Smooth muscle cell (in vitro differentiated cells): ENCODE measurements around the gene GRB2. TPM values are rescaled to one million over a fixed set of nuclear protein-coding genes. Genes with fewer than 3 reads are reported as not detected.

Experiments
- DNase-seq: peaks from one replicate; lab custom pipeline; 2025; ENCODE audit not compliant: unreplicated experiment; lab: John Stamatoyannopoulos, UW
- H2AFZ ChIP-seq: fragments of 200-600 bp; sonication (generic); 2 replicates; pipeline ENCODE4 v1.6.0; 2016; ENCODE audit warnings: antibody characterized with exemption, low read depth, mild to moderate bottlenecking
- H3F3A ChIP-seq: fragments of 200-600 bp; sonication (generic); 2 replicates; pipeline ENCODE4 v1.6.0; 2017; ENCODE audit warnings: antibody characterized with exemption, low read depth
- H3K27ac ChIP-seq: fragments of 200-600 bp; sonication (generic); 2 replicates; pipeline ENCODE4 v1.5.1; 2016; ENCODE audit warnings: low read depth, mild to moderate bottlenecking
- H3K27me3 ChIP-seq: fragments of 200-600 bp; sonication (generic); 2 replicates; pipeline ENCODE4 v1.6.1; 2016; ENCODE audit warnings: low read depth, mild to moderate bottlenecking
- H3K36me3 ChIP-seq: fragments of 200-600 bp; sonication (generic); 2 replicates; pipeline ENCODE4 v1.5.1; 2016; ENCODE audit warnings: low read depth
- H3K4me1 ChIP-seq: fragments of 200-600 bp; sonication (generic); 2 replicates; pipeline ENCODE4 v1.5.1; 2016; ENCODE audit warnings: low read depth
- H3K4me2 ChIP-seq: fragments of 200-600 bp; sonication (generic); 2 replicates; pipeline ENCODE4 v1.6.0; 2016; ENCODE audit warnings: mild to moderate bottlenecking
- H3K4me3 ChIP-seq: fragments of 200-600 bp; sonication (generic); 2 replicates; pipeline ENCODE4 v1.5.1; 2016; ENCODE audit warnings: mild to moderate bottlenecking
- H3K79me2 ChIP-seq: fragments of 200-600 bp; sonication (generic); 2 replicates; pipeline ENCODE4 v1.6.0; 2016; ENCODE audit warnings: low read depth, mild to moderate bottlenecking
- H3K9ac ChIP-seq: fragments of 200-600 bp; sonication (generic); 2 replicates; pipeline ENCODE4 v1.6.0; 2016; ENCODE audit warnings: low read depth
- H3K9me3 ChIP-seq: fragments of 200-600 bp; sonication (generic); replicated peaks from 2 replicates; pipeline ENCODE4 v1.5.1; 2016; ENCODE audit warnings: low read depth
- H4K20me1 ChIP-seq: fragments of 200-600 bp; sonication (generic); 2 replicates; pipeline ENCODE4 v1.6.0; 2016; ENCODE audit warnings: low read depth
- CTCF ChIP-seq: fragments of 200-600 bp; sonication (generic); IDR thresholded peaks from 2 replicates; pipeline ENCODE4 v1.5.1; 2017; ENCODE audit warnings: borderline replicate concordance, mild to moderate bottlenecking, antibody characterized with exemption; ENCODE audit not compliant: insufficient read depth, poor library complexity, severe bottlenecking
- WGBS: methylation state at CpG from one replicate; pipeline ENCODE4 v1.1.7; 2016; ENCODE audit warnings: low lambda C conversion rate; 5-methylcytosine and 5-hydroxymethylcytosine counted together
- polyA plus RNA-seq: library from polyadenylated mRNA; unstranded; fragments of >200 nt; fragmentation: Nextera tagmentation; extraction: Ambion mirVana; gene quantifications from 2 replicates; pipeline ENCODE4 v1.2.1, GENCODE V29; 2016
- total RNA-seq: library from RNA; depleted of rRNA; stranded (reverse); fragments of >200 nt; gene quantifications from 2 replicates; pipeline ENCODE4 v1.2.3, GENCODE V29; 2014

GRB2 gene
- total and polyA plus RNA-seq, 2 experiments from 2014 or later: 62.4 to 80.1 TPM

- no peaks in the 10 kb centered on the region for H3K36me3 ChIP-seq
- H2AFZ ChIP-seq: no peak overlapping the region
- H3K4me3 ChIP-seq: no peak overlapping the region
- TF ChIP-seq CTCF: no peak
- H3K9me3 ChIP-seq: no peaks in the 10 kb centered on the region
- WGBS: 81% methylated on average over 5 of the region's 5 CpGs
- H4K20me1 ChIP-seq: no peaks in the 10 kb centered on the region
- no peak for DNase-seq
- no peaks in the 10 kb centered on the region for H3K79me2 ChIP-seq
- H3K9ac ChIP-seq: no peak overlapping the region
- no peak overlapping the region for H3K4me2 ChIP-seq
- H3F3A ChIP-seq: no peaks in the 10 kb centered on the region
- H3K27ac ChIP-seq: no peak overlapping the region
- H3K4me1 ChIP-seq: no peaks in the 10 kb centered on the region
- H3K27me3 ChIP-seq: peaks cover 3% of the 10 kb centered on the region
Observed at GRCh38 chr17:75418531-75418930, 13.1 kb upstream of the GRB2 start.

DNA sequence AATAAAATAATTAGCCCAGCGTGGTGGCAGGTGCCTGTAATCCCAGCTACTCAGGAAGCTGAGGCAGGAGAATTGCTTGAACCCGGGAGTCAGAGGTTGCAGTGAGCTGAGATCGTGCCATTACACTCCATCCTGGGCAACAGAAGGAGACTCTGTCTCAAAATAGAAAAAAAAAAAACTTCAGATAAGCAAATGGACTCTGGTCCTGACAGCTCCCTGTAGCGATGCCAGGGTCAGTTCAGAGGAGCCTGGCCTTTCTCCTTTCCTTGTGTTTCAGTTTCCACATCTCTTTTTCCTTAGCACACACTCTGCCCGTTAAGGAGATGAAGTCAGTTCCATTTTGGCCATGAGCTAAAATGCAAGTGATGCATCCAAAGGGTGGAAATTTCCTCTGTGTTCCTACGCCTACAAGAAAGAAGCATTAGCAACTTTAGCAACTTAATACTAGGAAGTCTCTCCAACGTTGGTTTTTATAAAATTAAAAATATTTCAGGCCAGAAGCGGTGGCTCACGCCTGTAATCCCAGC, 11.6 kb upstream of the GRB2 start:
- no peak for TF ChIP-seq CTCF
- 75% methylated on average over 9 of the region's 9 CpGs for WGBS
- peaks cover 3% of the 10 kb centered on the region for H3K27me3 ChIP-seq
- H3K79me2 ChIP-seq: no peaks in the 10 kb centered on the region
- H3K4me2 ChIP-seq: no peak overlapping the region
- no peaks in the 10 kb centered on the region for H3K4me1 ChIP-seq
- no peaks in the 10 kb centered on the region for H3K36me3 ChIP-seq
- no peak for DNase-seq
- no peaks in the 10 kb centered on the region for H3F3A ChIP-seq
- no peak overlapping the region for H3K27ac ChIP-seq
- H2AFZ ChIP-seq: no peak overlapping the region
- no peak overlapping the region for H3K9ac ChIP-seq
- no peaks in the 10 kb centered on the region for H3K9me3 ChIP-seq
- no peak overlapping the region for H3K4me3 ChIP-seq
- H4K20me1 ChIP-seq: no peaks in the 10 kb centered on the region

GRCh38 chr17:75416006-75416405, 10.5 kb upstream of the GRB2 start:
- Histone ChIP-seq H3K4me1 (no peaks in the 10 kb centered on the region), H3K36me3 (no peaks in the 10 kb centered on the region), H3K4me2 (no peak overlapping the region), H3K27ac (no peak overlapping the region), H3K4me3 (no peak overlapping the region), H3K9ac (no peak overlapping the region), H3K79me2 (no peaks in the 10 kb centered on the region), H3K9me3 (no peaks in the 10 kb centered on the region), H3K27me3 (peaks cover 3% of the 10 kb centered on the region), H4K20me1 (no peaks in the 10 kb centered on the region), H2AFZ (no peak overlapping the region), H3F3A (no peaks in the 10 kb centered on the region)
- WGBS: 94% methylated on average over 9 of the region's 9 CpGs
- DNase-seq: no peak
- no peak for TF ChIP-seq CTCF

DNA sequence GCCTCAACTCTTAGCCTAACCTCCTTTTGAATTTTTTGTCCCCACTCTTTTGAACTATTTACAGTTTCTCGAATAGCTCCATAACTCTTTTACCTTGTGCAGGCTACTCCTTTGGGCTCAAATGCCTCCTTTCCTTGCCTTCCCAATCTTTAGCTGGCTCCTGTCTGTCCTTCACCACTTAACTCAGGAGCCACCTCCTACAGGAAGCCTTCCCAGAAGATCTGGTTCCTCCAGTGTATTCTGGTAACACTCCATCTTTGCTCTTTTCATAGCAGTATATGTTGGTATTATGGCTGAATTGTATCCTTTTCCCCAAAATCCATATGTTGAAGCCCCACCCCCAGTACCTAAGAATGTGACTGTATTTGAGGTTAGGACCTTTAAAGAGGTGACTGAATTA, 9.0 kb upstream of the GRB2 start:
- Histone ChIP-seq H3K79me2 (no peaks in the 10 kb centered on the region), H3K4me1 (no peaks in the 10 kb centered on the region), H4K20me1 (no peaks in the 10 kb centered on the region), H3K9ac (no peak overlapping the region), H3K36me3 (no peaks in the 10 kb centered on the region), H3K27me3 (peaks cover 3% of the 10 kb centered on the region), H3K4me2 (no peak overlapping the region), H3K4me3 (no peak overlapping the region), H2AFZ (no peak overlapping the region), H3K27ac (no peak overlapping the region), H3F3A (no peaks in the 10 kb centered on the region), H3K9me3 (no peaks in the 10 kb centered on the region)
- WGBS: 79% methylated on average over 1 of the region's 1 CpG
- no peak for DNase-seq
- no peak for TF ChIP-seq CTCF
